Right atrium auricular region (tissue), 2 donors: ENCODE measurements around the gene QRICH2. TPM values are rescaled to one million over a fixed set of nuclear protein-coding genes. Genes with fewer than 3 reads are reported as not detected.
"Not testable (repeated sequence)": the region's sequence is repeated elsewhere in the genome, so short reads cannot be mapped to it uniquely, and the experiment has no call there.

Experiments
- DNase-seq: peaks from one replicate; pipeline ENCODE4 v3.0.0-alpha.2; 2019; ENCODE audit warnings: low spot score
- H3K27ac ChIP-seq, 2 donors: fragments of 200-600 bp; sonication (generic); 1 replicate in 1 of 2; 2 replicates in 1 of 2; pipeline ENCODE4 v1.5.1; 2016 to 2019
- H3K27me3 ChIP-seq, 2 donors: fragments of 200-600 bp; sonication (generic); one replicate each; pipeline versions ENCODE4 v1.5.1 to v1.6.0; 2017 to 2019
- H3K36me3 ChIP-seq: fragments of 200-600 bp; sonication (generic); one replicate; pipeline ENCODE4 v1.5.1; 2016
- H3K4me1 ChIP-seq, 2 donors: fragments of 200-600 bp; sonication (generic); one replicate each; pipeline versions ENCODE4 v1.5.1 to v1.6.0; 2017 to 2019
- H3K4me3 ChIP-seq, 2 donors: fragments of 200-600 bp; sonication (generic); 1 replicate in 1 of 2; 2 replicates in 1 of 2; pipeline ENCODE4 v1.5.1; 2017 to 2019; ENCODE audit warnings: mild to moderate bottlenecking in 1 of 2, moderate library complexity in 1 of 2
- H3K9me3 ChIP-seq, 2 donors: fragments of 200-600 bp; sonication (generic); one replicate each; pipeline ENCODE4 v1.5.1; 2019
- CTCF ChIP-seq, 2 donors: fragments of 200-600 bp; sonication (generic); IDR thresholded peaks; one replicate each; pipeline ENCODE4 v1.5.1; 2019; ENCODE audit warnings: antibody characterized with exemption in 2 of 2
- total RNA-seq, 2 donors: library from RNA; depleted of rRNA; stranded (reverse); fragments of >200 nt; gene quantifications; one replicate each; pipeline ENCODE4 v1.1.0, GENCODE V29; 2016

Gene QRICH2
- total RNA-seq, 2 donors from 2014 or later: 1.1 to 1.2 TPM

DNA sequence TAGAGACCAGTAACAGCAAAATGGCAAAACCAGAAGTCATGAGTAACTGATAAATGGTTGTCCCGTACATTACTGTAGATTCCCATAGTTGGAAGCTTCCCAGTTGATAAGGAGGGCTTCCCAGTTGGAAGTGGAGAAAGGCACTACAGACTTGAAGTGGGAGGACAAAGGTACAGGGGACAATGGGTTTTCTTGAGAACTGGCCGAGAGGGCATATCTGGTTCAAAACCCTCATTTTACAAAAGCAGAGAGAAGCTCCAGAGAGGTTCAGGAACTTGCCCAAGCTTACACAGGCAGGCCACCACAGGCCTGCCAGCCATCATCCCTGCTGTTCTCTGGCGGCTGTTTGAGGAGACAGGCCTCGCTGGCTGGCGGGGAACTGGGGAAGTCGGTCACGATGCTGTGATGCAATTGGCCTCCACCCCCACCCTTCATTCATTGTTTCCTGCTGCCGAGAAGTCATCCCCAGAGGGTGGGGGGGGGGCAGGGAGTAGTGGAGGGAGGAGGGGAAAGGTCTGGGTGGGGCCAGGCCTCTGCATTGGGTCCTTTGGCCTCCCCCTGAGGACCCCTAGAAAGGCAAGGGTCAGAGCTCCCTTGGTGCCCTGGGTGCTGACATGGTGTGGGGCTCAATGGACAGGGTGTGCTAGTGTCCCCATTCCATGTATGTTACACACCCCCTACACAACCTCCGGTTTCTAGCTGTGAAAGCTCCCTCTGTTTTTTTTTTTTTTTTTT, 39.9 kb downstream of the QRICH2 start:
- TF ChIP-seq CTCF (IDR thresholded peaks at IDR 0.05): no peak
- Histone ChIP-seq H3K9me3 (no peaks in the 10 kb centered on the region), H3K27ac (peak overlapping the region; percentile 88 to 95), H3K4me1 (peaks cover 0 to 75% of the 10 kb centered on the region in 2 donors), H3K27me3 (no peaks in the 10 kb centered on the region), H3K36me3 (peaks cover 8% of the 10 kb centered on the region), H3K4me3 (no peak overlapping the region)
- DNase-seq: peak; percentile 94

GRCh38 chr17:76267581-76268001, 40.5 kb downstream of the QRICH2 start:
- Histone ChIP-seq H3K27ac (peak overlapping the region; percentile 88 to 95), H3K4me1 (peaks cover 0 to 74% of the 10 kb centered on the region in 2 donors)
- not testable (repeated sequence) for H3K4me3 ChIP-seq, DNase-seq, H3K36me3 ChIP-seq, H3K9me3 ChIP-seq, H3K27me3 ChIP-seq

DNA sequence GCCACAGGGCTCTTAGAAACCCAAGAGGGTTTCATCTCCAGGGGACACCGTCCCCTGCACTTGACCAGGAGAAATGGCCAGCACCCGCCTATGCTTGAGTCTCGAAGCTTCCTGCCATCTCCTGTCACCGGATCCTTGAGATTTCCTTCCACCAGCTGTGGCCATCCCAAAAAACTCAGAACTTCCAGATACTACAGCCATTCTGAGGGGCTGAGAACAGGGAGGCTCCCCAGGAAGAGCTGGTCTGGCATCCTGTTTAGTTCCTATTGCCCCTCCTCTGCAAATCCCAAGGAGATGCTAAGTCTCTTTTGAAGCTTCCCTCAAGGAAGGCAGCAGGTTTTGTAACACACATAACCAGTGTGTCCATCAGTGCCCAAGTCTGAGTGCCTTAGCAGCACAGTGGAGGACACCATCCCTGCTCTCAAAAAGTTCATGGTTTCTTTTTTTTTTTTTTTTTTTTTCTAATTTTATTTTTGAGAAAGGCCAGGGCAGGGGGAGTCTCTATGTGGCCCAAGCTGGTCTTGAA, 41.0 kb downstream of the QRICH2 start:
- no peaks in the 10 kb centered on the region for H3K27me3 ChIP-seq
- peak overlapping the region; percentile 95 to 97 for H3K4me3 ChIP-seq
- H3K36me3 ChIP-seq: peaks cover 8% of the 10 kb centered on the region
- H3K27ac ChIP-seq: peak overlapping the region; percentile 88 to 95
- H3K4me1 ChIP-seq: peaks cover 0 to 74% of the 10 kb centered on the region in 2 donors
- DNase-seq: no peak
- TF ChIP-seq CTCF (IDR thresholded peaks at IDR 0.05): no peak
- no peaks in the 10 kb centered on the region for H3K9me3 ChIP-seq

GRCh38 chr17:76266244-76266938, 41.7 kb downstream of the QRICH2 start:
- peaks cover 8% of the 10 kb centered on the region for H3K36me3 ChIP-seq
- peak overlapping the region; percentile 88 to 95 for H3K27ac ChIP-seq
- H3K27me3 ChIP-seq: no peaks in the 10 kb centered on the region
- DNase-seq: no peak
- TF ChIP-seq CTCF (IDR thresholded peaks at IDR 0.05): no peak
- H3K4me1 ChIP-seq: peaks cover 0 to 68% of the 10 kb centered on the region in 2 donors
- no peaks in the 10 kb centered on the region for H3K9me3 ChIP-seq
- peak overlapping the region; percentile 95 to 97 for H3K4me3 ChIP-seq

GRCh38 chr17:76265624-76266243, 42.3 kb downstream of the QRICH2 start:
- H3K4me1 ChIP-seq: peaks cover 0 to 61% of the 10 kb centered on the region in 2 donors

More at GRCh38 chr17:76265624-76266243, 42.3 kb downstream of the QRICH2 start:
- Histone ChIP-seq H3K27ac (peak overlapping the region; percentile 88 to 95), H3K9me3 (no peaks in the 10 kb centered on the region), H3K27me3 (no peaks in the 10 kb centered on the region), H3K36me3 (peaks cover 8% of the 10 kb centered on the region), H3K4me3 (peak overlapping the region; percentile 95 to 97)
- DNase-seq: no peak
- TF ChIP-seq CTCF (IDR thresholded peaks at IDR 0.05): no peak
